Mononuclear cell (primary cell): ENCODE measurements around the gene DGKE. TPM values are rescaled to one million over a fixed set of nuclear protein-coding genes. Genes with fewer than 3 reads are reported as not detected.

Experiments
- H3K27me3 ChIP-seq: 2 replicates; pipeline ENCODE4 v1.6.0; 2011; ENCODE audit warnings: low read length, control low read depth; ENCODE audit not compliant: insufficient read depth
- H3K4me1 ChIP-seq: 2 replicates; pipeline ENCODE4 v1.5.1; 2011; ENCODE audit warnings: mild to moderate bottlenecking, low read length, control low read depth; ENCODE audit not compliant: insufficient read depth
- H3K4me3 ChIP-seq: 2 replicates; pipeline ENCODE4 v1.5.1; 2011; ENCODE audit warnings: mild to moderate bottlenecking, low read length, moderate library complexity
- H3K9me3 ChIP-seq: 2 replicates; pipeline ENCODE4 v1.5.1; 2011; ENCODE audit warnings: low read depth, mild to moderate bottlenecking, control low read depth, low read length
- total RNA-seq: library from RNA; depleted of rRNA; stranded (reverse); fragments of >200 nt; gene quantifications from one replicate; pipeline ENCODE4 v1.2.3, GENCODE V29; 2012

Gene DGKE
- total RNA-seq, 1 donor: 19.4 TPM

- H3K27me3 ChIP-seq: no peaks in the 10 kb centered on the region
- peaks cover 16% of the 10 kb centered on the region for H3K4me1 ChIP-seq
- no peak overlapping the region for H3K4me3 ChIP-seq
- no peaks in the 10 kb centered on the region for H3K9me3 ChIP-seq
Measured at GRCh38 chr17:56899403-56899802, 65.5 kb downstream of the DGKE start.

GRCh38 chr17:56902348-56902747 lies 68.4 kb downstream of the DGKE start:
- Histone ChIP-seq H3K9me3 (no peaks in the 10 kb centered on the region), H3K27me3 (no peaks in the 10 kb centered on the region), H3K4me1 (peaks cover 30% of the 10 kb centered on the region), H3K4me3 (no peak overlapping the region)

GRCh38 chr17:56903560-56903959 lies 69.6 kb downstream of the DGKE start:
- Histone ChIP-seq H3K4me3 (no peak overlapping the region), H3K4me1 (peaks cover 33% of the 10 kb centered on the region), H3K9me3 (no peaks in the 10 kb centered on the region), H3K27me3 (no peaks in the 10 kb centered on the region)

- Histone ChIP-seq H3K4me3 (no peak overlapping the region), H3K27me3 (no peaks in the 10 kb centered on the region), H3K9me3 (no peaks in the 10 kb centered on the region), H3K4me1 (peaks cover 76% of the 10 kb centered on the region)
Measured at GRCh38 chr17:56908001-56908542, 74.1 kb downstream of the DGKE start.

- Histone ChIP-seq H3K4me1 (peaks cover 75% of the 10 kb centered on the region), H3K9me3 (no peaks in the 10 kb centered on the region), H3K4me3 (peak overlapping the region; percentile 11), H3K27me3 (no peaks in the 10 kb centered on the region)
Measured at GRCh38 chr17:56909742-56910508, 76.0 kb downstream of the DGKE start.

GRCh38 chr17:56910509-56911235 lies 76.7 kb downstream of the DGKE start:
- H3K9me3 ChIP-seq: no peaks in the 10 kb centered on the region
- H3K4me3 ChIP-seq: peak overlapping the region; percentile 11
- H3K27me3 ChIP-seq: no peaks in the 10 kb centered on the region
- peaks cover 82% of the 10 kb centered on the region for H3K4me1 ChIP-seq

GRCh38 chr17:56912105-56912999 lies 78.4 kb downstream of the DGKE start:
- Histone ChIP-seq H3K4me3 (peak overlapping the region; percentile 87), H3K9me3 (no peaks in the 10 kb centered on the region), H3K27me3 (no peaks in the 10 kb centered on the region), H3K4me1 (peaks cover 82% of the 10 kb centered on the region)

GRCh38 chr17:56913000-56913311 lies 79.0 kb downstream of the DGKE start:
- Histone ChIP-seq H3K4me3 (peak overlapping the region; percentile 87), H3K27me3 (no peaks in the 10 kb centered on the region), H3K4me1 (peaks cover 76% of the 10 kb centered on the region), H3K9me3 (no peaks in the 10 kb centered on the region)

GRCh38 chr17:56913353-56913866 lies 79.5 kb downstream of the DGKE start:
- H3K27me3 ChIP-seq: no peaks in the 10 kb centered on the region
- H3K4me1 ChIP-seq: peaks cover 72% of the 10 kb centered on the region
- H3K9me3 ChIP-seq: no peaks in the 10 kb centered on the region
- peak overlapping the region; percentile 87 for H3K4me3 ChIP-seq

- no peaks in the 10 kb centered on the region for H3K27me3 ChIP-seq
- H3K4me3 ChIP-seq: peak within 1 kb of the TSS; percentile 87
- H3K9me3 ChIP-seq: no peaks in the 10 kb centered on the region
- H3K4me1 ChIP-seq: peaks cover 70% of the 10 kb centered on the region
Measured at GRCh38 chr17:56913867-56914580, 80.1 kb downstream of the DGKE start, which contains the start of gene TRIM25. TRIM25 (minus strand) TSS chr17:56914049; CDS start chr17:56913988, 61 bp downstream.

- Histone ChIP-seq H3K9me3 (no peaks in the 10 kb centered on the region), H3K4me3 (peak overlapping the region; percentile 87), H3K4me1 (peaks cover 70% of the 10 kb centered on the region), H3K27me3 (no peaks in the 10 kb centered on the region)
Measured at GRCh38 chr17:56914581-56915273, 80.8 kb downstream of the DGKE start.

- Histone ChIP-seq H3K4me3 (no peak overlapping the region), H3K4me1 (peaks cover 42% of the 10 kb centered on the region), H3K9me3 (no peaks in the 10 kb centered on the region), H3K27me3 (no peaks in the 10 kb centered on the region)
Measured at GRCh38 chr17:56917559-56918296, 83.8 kb downstream of the DGKE start.

GRCh38 chr17:56918916-56919315 lies 85.0 kb downstream of the DGKE start:
- H3K4me1 ChIP-seq: peaks cover 41% of the 10 kb centered on the region

More at GRCh38 chr17:56918916-56919315, 85.0 kb downstream of the DGKE start:
- H3K27me3 ChIP-seq: no peaks in the 10 kb centered on the region
- H3K4me3 ChIP-seq: no peak overlapping the region
- H3K9me3 ChIP-seq: no peaks in the 10 kb centered on the region
